ENCODE data around the gene LRRK1.

- no peak for TF ChIP-seq ZFP82 (CRISPR knock-in tag; IDR thresholded peaks at IDR 0.05; ENCODE audit: borderline replicate concordance)
- TF ChIP-seq ESRRA (CRISPR knock-in tag; IDR thresholded peaks at IDR 0.05; ENCODE audit: low read depth): no peak
- TF ChIP-seq REST (IDR thresholded peaks at IDR 0.05; ENCODE audit: borderline replicate concordance in 1 of 2, low read depth in 1 of 2, low read length in 2 of 2): no peak
These were observed 23.7 kb downstream of the LRRK1 start for GRCh38 chr15:100942656-100943425.
